ENCODE measurements around the gene PIP4P1.
A peak's percentile ranks its signal among the peaks of the same experiment; 100 is the strongest.
"Not testable (repeated sequence)": the region's sequence is repeated elsewhere in the genome, so short reads cannot be mapped to it uniquely, and the experiment has no call there.

Gene PIP4P1

DNA sequence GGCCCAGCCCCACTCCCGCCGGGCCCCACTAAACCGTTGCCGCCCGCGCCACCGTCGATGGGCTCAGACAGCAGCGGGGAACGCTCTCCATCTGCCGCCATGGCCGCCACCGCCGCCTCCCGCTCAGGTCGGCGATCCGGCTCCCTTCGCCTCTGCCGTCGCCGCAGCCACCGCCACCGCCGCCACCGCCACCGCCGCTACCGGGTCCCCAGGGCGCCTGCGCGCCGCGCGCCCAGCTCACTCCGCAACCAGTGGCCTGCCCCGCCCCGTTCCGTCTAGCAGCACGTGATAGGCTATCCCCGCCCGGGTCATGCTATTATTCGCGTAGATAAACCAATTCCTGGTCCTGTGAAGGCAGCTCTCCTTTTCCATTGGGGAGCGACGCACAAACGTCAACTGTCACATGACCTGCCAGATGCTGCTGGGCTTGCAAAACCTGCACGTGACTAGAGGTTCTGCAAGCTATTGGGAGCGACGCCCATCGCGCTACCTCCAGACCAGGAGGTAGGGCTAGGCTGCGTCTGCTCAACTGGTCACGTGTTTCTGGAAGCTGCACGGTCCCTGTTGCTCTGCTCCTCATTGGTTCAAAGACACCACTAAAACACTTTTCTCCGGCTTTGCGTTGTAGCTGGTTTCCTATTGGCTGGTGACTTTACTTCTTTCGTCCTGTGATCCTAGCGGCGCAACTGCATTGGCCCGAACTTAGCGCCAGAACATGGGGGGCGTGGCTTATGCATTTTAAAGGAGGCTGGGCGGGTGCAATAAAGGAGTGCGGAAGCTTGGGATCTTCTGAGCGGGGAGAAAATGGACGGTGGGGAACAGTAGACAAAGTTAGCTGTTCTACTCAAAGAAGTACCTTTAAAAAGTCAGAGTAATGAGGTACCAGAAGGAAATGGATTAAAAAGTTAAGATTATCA is at the start of gene PIP4P1:
Gene PIP4P1, minus strand, starts transcription at position 210 of the 917 bp plus-strand sequence. Its CDS starts 109 bp downstream, at position 101.
- DNase-seq (ENCODE audit: low spot score), result peak; percentile 100

- DNase-seq (ENCODE audit: low spot score), result no peak
Observed at GRCh38 chr14:20508367-20508766, 47.1 kb upstream of the PIP4P1 start.

GRCh38 chr14:20507537-20507936 is 46.3 kb upstream of the PIP4P1 start:
- DNase-seq (ENCODE audit: low spot score), result not testable (repeated sequence)

- not testable (repeated sequence) for DNase-seq (ENCODE audit: low spot score)
Observed at GRCh38 chr14:20506752-20507151, 45.5 kb upstream of the PIP4P1 start.

- not testable (repeated sequence) for DNase-seq (ENCODE audit: low spot score)
Observed at GRCh38 chr14:20506276-20506675, 45.0 kb upstream of the PIP4P1 start.

DNA sequence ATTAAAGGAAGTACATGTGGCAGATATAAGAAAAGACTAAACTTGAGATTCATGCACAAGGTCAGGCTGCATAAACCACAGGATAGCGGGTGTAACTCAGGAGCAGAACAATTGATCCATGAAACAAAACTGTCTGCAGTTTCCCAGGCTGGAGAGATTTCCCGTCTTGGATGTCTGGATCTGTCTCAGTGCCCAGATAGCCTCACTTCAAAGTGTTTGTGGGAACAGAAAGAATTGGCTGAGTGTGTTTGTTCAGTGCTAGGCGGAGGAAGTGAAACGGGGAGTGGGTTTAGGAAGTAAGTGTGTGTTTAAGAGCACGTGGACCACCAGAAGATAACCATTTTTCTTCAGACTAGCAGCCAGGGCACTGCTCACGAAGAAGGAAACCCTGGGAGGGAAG is 42.7 kb upstream of the PIP4P1 start:
- peak; percentile 28 for DNase-seq (ENCODE audit: low spot score)

DNA sequence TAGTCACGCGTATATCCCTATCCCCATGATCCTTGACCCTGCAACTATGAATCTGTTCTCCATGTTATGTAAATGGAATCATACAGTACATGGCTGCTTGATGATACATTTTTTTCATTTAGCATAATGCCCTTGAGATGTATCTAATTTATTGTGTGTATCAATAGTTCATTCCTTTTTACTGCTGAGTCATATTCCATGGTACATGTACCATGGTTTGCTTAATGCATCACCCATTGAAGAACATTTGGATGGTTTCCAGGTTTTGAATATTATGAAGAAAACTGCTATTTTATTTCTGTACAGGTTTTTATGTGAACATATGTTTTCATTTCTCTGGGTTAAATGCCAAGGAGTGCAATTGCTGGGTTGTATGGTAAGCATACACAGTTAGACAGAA is 40.1 kb upstream of the PIP4P1 start:
- peak; percentile 32 for DNase-seq (ENCODE audit: low spot score)

- peak; percentile 41 for DNase-seq (ENCODE audit: low spot score)
Observed at GRCh38 chr14:20499881-20500280, 38.6 kb upstream of the PIP4P1 start.

- peak; percentile 17 for DNase-seq (ENCODE audit: low spot score)
Observed at GRCh38 chr14:20499108-20499507, 37.9 kb upstream of the PIP4P1 start.

DNA sequence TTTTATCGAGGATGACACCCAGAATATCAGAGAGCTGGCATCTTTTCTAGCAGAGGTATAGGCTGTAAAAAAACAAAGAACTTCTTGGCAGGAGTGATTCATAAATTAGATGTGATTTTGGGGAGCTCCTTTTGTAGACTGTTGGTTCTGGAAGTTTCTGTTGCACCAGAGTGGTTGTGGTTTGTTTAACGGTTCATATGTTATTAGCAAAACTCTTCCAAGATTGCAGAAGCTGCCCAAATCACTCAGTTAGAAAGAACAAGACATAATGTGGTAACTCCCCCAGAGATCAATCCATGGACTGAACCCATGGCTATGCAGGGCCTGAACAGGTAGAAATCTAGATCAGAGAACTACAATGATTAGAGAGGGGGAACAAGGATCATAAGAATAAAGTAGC is 37.4 kb upstream of the PIP4P1 start:
- no peak for DNase-seq (ENCODE audit: low spot score)

- DNase-seq (ENCODE audit: low spot score), result peak; percentile 17
Observed at GRCh38 chr14:20494935-20495766, 33.9 kb upstream of the PIP4P1 start.

- DNase-seq (ENCODE audit: low spot score), result no peak
Observed at GRCh38 chr14:20493634-20494033, 32.4 kb upstream of the PIP4P1 start.

DNA sequence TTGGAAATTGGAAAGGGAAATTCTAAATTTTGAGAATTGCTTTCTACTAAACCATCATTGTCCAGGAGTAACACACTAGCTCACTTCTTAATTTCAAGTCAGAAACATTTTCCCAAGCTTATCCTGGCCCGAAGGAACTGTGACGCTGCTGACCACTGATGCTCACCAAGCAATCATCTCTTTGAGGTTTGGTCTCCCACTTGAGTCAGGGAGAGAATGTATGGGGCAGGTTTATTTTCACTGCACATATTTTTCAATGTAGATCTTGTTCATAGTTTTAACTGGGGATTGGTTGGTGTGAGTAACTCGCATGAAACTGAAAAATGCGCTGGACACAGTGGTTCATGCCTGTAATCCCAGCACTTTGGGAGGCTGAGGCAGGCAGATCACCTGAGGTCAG is 31.3 kb upstream of the PIP4P1 start:
- no peak for DNase-seq (ENCODE audit: low spot score)

DNA sequence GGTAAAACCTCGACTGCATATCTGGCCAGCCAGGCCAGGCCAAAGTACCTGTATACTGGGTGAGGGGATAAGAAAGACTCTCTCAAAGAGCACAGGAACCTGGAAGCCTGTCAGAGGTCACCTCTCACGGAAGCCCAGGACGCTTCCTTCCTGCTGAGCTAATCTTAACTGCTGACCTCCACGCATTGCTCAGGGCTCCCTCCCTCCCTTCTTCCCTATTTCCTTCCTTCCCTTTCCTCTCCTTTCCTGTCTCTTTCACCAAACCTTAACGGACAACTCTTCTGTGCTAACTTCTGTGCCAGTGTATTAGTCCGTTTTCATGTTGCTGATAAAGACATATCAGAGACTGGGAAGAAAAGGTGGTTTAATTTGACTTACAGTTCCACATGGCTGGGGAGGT is 29.3 kb upstream of the PIP4P1 start:
- no peak for DNase-seq (ENCODE audit: low spot score)

DNA sequence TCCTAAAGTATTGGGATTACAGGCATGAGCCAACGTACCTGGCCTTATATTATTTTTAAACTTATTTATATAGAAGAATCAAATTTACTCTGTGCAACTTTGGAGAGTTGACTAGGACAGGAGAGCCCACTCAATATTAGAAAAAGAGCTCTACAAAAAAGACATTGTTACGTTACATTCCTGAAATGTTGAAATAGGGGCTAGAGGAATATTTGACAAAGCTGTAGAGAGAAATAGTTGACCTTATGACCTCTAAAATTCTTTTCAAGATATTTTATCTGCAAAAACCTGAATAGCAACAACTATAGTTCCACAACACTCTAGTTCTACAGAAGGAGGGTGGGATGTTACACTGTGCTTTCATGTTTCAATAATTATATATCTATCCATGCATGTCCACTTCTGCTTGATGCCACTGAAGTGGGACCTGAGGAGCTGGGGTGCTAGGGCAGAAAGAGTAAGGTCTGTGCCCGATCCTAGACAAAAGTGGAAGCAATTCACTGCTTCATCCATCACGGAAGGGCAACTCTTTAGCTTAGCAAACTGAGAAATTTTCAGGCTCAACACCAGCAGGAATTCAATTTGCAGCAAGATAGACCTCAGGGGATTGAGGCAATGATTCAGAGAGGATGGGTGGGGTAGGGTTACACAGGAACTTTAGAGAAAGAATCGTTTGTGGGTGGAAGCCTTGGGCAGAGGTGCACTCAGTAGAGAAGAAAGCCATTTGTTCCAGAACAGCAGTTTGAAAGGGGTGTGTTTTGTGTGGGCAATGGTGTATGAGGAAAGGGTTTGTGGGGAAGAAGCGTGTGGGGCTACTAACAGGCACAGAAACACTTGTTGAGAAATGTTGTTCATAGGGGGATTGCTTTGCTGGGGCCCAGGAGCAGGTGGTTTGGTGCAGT is 28.1 kb upstream of the PIP4P1 start:
- peak; percentile 69 for DNase-seq (ENCODE audit: low spot score)

DNA sequence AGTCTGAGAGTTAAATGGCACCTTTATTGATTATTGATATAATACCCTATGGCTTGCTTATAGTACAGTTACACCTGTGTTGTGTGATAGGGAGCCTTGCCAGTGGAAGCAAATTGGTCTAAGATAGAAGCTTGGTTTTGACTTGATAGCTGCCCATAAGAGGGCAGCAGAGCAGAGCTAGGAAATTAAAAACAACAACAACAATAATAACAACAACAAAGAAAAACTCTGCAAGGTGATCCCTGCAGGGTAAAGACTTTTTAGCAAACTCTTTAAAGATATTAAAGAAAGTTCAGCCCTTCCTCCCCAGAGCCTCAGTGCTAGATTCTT is 26.1 kb upstream of the PIP4P1 start:
- no peak for DNase-seq (ENCODE audit: low spot score)

- no peak for DNase-seq (ENCODE audit: low spot score)
Observed at GRCh38 chr14:20486684-20487395, 25.6 kb upstream of the PIP4P1 start.

DNA sequence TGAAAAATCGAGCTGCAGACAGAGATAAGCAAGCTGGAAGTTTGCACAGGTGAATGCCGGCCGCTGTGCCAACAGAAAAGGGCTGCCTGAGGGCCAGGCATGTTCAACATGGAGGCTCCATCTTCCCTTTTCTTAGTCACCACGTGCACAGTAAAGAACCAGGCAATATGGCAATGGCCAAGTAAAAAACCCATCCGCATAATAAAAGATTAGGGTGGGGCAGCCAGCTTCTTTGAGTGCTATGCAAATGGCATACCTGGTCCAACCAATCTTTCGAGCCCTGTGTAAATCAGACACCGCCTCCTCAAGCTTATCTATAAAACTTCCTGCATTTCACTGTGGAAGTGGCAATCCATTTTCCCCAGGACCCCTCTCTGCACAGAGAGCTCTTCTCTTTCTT is 24.7 kb upstream of the PIP4P1 start:
- no peak for DNase-seq (ENCODE audit: low spot score)

DNA sequence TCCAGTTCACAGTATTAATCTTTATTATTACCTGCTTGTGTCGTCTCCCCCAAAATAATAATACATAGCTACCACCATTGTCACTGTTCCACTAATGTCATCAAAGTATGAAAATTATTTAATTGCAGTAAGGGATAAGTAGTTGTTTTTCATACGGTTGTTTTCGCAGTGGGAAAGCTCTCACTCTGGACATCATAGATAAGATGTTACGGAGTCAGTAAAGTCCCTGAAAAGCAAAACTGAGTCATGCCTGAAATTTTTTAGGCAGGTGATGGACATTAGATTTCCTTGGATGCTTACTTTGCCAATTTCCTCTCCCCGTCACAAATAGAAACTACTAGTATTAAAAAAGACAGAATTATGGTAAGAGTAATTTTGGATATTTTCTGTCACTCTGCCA is 21.1 kb upstream of the PIP4P1 start:
- no peak for DNase-seq (ENCODE audit: low spot score)

- DNase-seq (ENCODE audit: low spot score), result no peak
Observed at GRCh38 chr14:20478894-20479293, 17.7 kb upstream of the PIP4P1 start.

DNA sequence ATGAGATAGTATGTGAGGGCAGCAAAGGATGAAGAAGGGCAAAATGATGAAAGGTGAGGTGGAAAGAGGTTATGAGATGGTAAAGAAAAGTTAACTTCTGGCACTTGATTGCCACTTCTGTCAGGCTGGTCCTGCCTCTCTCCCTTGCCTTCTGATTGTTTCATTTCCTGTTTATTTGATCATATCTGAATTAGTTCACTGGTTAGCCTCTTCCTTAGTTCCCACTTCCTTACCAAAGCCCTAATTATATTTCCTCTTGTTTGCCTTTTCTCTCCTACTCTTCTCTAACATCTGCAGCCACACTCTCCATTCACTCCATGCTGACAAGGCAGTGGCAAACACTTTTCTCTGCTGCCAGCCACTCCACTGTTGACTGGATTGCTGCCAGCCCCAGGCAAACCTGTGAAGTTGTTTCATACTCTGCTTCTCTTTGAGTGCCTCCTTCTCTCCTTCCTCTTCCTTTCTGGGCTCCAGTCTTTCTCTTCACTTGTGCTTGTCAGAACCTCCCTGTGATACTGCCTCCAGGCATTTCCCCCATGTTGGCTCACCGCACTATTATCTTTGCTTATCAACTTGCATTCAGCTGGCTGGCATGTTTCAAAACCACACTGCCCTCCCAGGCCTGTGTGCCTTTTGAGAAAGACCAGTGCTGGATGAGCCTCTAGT is 16.1 kb upstream of the PIP4P1 start:
- peak; percentile 28 for DNase-seq (ENCODE audit: low spot score)
